GM19023 (cell line): ENCODE data around the gene VSX2.

Source experiments
- ATAC-seq: cut with Tn5 transposase; IDR thresholded peaks from one replicate; pipeline ENCODE4 v1.9.1; 2021; ENCODE audit warnings: mild to moderate bottlenecking, moderate library complexity; ENCODE audit not compliant: unreplicated experiment

The VSX2 gene

DNA sequence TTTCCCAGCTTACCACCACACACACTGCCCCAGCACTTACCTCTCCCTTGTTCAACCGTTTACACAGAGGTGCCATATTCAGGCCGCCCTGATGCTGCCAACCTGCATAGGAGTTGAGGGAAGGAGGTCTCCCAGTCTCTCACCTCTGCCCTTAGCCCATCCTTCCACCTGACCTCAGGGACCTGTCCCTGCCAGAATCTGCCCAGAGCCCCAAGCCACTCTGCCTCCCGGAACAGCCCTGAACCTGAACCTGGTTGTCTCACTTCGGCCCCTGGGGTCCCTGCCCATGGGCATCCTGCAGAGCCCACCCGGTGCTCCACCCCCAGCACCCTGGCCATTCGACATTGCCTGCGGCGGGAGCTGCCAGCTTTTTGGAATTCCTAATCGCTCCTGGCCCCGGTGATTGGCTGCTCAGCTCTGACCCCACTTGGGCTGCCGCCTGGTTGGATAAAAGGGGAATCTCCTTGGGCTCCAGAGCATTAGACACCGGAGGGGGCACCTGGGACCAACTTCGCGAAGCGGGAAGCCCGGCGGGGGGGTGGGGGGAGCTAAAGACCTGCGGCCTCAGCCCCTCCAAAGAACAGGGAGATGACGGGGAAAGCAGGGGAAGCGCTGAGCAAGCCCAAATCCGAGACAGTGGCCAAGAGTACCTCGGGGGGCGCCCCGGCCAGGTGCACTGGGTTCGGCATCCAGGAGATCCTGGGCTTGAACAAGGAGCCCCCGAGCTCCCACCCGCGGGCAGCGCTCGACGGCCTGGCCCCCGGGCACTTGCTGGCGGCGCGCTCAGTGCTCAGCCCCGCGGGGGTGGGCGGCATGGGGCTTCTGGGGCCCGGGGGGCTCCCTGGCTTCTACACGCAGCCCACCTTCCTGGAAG is at the start of gene VSX2:
Gene VSX2 (plus strand): TSS at position 476 of the 874 bp plus-strand sequence. CDS start 113 bp downstream, at position 589.
- no peak for ATAC-seq

DNA sequence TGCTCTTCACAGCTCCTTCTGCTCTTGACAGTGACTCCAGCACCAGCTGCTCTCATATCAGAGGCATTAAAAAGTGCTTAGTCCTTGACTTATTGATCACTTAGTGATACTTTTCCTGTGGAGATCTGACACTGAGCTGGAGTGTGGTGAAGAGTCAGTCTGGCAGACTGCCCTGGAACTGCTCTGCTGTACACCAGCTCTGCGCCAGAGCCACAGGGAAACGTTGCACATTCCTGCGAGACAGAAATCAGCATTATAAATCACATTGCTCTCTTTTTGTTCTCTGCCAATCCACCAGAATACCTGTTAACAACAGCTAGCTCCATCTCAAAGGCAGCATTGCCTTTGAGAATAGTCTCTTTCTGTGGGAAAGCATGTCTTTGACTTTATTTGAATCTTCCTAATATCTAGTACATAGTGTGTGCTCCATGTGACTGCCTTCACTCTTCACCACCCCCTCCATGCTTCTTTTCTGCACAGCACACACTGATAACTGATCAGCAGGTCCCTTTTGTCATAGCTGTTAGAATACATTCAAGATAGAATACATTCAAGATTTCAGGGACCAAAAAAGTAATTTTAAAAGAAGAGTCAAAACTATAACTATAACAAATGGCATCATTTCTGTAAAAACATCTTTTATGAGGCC is 48.2 kb upstream of the VSX2 start:
- ATAC-seq: no peak

DNA sequence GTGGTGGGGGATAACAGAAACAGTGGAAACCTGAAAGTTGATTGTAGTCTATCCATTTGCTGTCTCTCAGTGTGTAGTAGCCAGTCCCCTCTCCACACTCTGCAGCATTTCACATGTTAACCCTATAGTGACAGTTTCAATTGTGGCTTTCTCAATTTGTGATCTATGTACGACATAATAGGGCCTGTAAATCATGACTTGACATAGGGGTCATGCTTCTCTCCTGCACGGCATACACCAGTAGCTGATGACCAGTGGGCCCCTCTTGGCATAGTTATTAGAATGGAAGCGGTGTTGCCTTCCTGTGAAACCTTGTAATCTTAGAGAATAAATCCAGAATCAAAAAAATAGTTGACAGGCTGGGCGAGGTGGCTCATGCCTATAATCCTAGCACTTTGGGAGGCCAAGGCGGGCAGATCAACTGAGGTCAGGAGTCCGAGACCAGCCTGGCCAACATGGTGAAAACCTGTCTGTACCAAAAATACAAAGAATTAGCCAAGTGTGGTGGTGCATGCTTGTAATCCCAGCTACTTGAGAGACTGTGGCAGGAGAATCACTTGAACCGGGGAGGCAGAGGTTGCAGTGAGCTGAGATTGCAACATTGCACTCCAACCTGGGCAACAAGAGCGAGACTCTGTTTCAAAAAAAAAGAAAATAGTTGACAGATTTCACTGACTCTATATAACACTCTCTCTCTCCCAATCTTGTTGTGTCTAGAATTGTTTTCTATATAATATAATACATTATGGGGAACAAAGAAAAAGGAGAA is 44.6 kb upstream of the VSX2 start:
- no peak for ATAC-seq

DNA sequence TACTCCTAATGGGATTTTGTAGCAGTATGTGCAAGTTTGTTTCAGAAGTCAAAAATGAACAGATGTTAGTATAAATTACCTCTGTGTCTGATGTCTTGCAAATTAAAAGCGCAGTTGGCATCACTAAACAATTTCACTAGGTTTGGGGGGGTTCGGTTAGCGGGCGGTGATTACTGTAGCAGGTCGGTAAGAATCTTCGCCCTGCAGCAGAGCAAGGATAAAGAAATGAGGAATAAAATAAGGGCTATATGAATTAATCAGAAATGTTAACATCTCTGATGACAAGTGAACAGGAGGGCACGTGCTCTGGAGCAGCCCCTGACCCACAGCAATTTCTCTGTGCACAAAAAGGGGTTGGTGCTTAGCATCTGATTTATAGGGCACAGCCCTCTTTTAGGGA is 43.6 kb upstream of the VSX2 start:
- no peak for ATAC-seq

DNA sequence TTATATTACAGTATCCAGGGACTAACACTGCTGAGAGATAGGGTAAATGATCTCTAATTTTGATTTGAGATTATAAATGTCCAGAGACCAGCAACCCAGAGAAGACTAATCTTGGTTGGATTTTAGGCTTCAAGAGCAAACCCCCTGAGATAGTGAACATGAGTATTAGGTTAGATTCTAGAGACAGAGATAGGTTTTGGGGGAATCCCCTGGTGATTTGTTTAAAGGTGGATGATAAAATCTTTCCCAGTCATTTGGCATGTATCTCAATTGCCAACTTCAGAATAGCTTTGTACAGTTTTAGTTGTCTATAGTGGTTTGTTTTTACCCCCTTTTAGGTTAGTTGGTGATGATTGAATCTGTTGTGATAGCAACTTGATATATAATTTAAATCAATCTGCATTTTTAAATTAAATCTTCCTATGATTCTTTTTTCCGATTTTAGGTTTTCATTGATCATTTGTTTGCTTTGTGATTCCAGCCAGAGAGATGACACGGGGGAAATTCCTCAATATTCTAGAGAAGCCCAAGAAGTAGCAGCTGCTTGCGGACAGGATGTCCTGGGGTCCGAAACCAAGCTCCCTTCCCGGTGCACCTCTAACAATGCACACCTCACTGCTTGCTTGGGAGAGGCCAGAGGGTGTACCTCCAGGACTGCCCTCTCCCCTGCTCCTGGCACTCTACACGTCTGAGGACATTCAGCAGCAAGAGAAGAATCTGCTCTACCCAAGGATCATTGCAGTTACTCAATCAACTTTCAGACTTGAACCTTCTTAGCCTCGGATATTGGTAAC is 40.6 kb upstream of the VSX2 start:
- ATAC-seq: no peak

DNA sequence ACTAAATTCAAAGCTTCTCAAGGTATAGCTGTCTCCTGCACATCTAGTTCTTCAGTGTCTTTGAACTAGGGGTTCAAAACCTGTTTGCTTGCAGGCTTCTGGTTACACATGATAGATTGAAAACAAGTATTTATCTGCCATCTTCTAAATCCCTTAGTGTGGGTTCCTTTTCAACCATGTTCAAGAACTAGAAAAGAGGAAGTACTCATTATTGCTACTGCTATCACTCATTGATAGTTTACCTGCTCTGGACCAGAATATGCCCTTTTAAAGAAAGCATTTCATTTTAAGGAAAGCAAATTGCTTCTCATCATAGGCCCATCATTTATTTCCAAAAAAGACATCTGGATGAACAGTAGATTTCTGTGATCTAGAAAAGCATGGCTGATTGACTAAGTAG is 37.1 kb upstream of the VSX2 start:
- ATAC-seq: no peak

DNA sequence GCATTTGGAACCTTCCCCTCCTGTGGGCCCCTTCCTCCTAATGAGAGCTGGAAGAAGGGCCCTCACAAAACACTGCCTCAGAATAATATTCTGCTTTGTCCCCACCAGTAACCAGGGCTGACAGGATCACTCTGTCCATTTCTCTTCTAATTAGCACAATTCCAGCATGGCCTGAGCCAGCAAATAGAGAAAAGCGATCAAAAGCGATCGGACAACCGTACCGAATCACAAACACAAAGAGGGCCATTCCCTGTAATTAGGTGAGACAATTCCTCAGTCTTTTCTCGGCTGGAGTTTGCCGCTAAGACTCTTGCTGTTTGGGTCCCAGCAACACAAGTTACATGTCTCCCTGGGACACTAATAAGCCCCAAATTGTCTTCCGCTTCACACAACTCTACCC is 35.6 kb upstream of the VSX2 start:
- no peak for ATAC-seq

DNA sequence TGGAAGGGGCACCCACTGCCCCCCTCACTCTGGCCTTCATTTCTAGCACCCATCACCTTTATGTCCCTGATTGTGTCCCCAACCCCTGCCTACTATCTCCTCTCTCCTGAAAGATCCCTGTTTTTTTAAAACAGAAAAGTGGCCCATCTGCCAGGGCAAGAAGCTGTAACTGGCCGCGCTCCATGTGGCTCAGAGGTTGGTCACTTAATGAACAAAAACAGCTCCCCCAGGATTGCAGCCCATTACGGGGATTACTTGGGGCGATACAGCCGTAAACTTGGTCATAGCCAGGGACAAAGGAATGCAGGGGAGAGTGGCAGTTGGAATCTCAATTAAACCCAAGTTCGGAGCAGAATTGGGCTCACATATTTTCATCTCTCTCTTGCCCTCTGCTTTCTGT is 34.8 kb upstream of the VSX2 start:
- ATAC-seq: no peak

DNA sequence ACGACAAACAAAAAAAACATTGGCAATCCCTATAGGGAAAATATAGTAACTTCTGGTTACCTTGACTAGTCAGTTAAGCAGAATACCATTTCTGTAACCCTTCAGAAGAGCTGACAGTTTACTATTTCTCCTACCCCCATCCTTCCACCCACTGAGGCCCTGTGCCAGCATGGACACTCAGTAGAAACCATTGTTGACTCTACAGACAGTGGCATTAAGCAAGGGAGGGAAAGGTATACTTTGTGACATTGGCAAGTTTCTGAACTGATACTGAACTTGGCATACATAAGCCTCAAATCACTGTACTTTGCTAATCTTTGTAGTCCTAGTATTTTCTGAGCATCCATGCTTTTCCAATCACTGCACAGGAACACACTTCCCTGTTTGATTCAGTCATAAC is 33.4 kb upstream of the VSX2 start:
- no peak for ATAC-seq

DNA sequence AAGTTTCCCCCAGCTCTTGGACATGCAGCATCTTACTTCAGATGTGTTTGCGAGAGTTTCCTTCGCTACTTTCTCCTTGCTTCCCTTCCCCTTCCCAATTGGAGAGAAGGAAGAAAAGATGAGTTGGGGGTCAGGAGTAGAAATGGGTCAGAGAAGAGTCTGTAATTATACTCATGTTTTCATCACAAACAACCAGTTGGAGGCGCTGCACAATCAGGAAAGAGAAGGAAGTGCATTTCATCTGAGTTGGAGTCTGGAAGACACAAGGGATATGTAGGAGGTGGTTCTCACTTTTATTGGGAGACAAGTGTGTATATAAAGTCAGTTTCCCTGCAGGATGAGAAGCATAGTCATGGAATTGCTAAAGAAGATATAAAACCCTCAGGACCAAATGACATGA is 31.3 kb upstream of the VSX2 start:
- ATAC-seq: no peak

DNA sequence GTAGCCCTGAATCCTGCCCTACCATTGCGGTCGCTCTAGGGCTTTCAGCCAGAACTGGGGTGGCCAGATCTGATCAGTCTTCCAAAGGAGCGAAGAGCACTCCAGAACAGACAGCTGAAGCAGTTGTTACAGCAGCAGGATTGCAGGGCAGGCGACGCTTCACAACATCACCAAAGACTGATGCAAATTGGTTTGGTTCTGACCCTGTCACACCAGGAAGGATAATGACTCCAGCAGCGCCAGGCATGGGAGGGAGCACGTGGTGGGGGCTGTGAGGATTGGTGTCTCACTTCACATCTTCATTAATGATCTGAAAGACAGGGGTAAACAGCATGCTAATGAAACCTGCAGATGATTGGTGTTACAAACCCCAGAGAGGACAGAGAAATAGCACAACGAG is 30.6 kb upstream of the VSX2 start:
- no peak for ATAC-seq

DNA sequence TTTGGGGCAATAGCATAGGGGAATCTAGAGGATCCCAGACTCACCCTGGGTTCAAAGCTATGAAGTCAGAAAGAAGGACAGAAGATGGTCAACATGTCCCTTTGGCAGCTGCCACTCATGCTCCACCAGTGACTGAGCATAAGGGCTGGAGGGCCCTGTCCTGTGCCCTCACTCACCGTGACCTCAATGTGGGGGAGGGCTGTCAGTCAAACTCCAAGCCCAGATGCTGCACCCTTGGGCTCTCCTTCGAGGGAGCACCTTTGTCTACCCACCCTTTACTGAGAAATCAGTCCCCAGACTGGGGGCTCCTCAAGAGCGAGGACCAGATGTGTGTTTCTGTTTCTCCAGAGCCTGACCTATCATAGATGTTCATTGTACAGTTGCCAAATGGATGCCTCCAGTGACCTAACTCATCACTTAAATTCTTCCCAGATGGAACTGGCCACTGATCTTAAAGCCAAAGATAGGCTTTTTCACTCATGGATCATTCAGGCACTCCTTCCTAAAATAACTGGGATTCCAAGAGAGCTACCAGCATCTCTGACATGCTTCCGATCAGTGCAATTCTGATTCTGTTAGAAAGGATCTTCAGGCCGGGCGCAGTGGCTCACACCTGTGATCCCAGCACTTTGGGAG is 27.2 kb upstream of the VSX2 start:
- no peak for ATAC-seq

DNA sequence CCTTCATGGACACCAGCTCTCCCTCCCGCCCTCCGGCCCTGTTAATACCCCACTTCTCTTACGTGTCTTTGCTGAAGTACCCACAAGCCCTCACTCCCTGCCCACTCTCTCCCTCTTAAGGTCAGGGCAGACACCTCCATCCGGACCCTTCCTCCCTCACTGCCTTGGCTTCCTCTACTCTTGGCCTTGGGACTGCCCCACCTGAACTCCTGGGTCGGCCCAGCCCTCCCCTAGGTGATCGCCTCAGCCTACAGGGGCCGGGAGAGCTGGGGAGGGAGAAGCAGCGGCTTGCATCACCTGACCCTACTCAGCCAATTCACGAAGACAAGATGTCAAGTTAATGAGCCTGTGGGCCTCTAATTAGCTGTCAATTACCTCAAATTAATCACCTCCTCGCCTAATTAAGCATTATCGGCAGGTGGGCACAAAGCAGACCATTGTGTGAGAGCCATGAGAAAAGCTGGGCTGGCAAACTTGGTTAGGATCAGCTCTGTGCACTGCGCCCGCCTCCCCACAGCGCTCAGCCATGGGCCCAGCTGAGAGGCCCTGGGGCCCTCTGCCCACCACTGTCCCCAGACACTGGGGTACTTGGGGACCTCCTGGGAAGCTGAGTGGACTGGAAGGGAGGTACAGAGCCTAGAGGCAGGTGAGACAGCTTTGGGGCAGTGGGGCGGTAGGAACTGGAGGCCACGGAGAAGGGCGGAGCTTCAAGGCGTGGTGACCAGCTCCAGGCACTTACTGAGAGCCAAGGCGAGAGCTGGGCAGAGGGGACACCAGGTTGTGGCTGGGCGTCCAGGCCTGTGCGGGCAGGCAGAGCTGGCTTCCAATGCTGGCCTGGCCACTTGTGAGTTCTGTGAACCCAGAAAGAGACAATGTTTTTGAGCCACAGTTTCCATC is 25.1 kb upstream of the VSX2 start:
- no peak for ATAC-seq

DNA sequence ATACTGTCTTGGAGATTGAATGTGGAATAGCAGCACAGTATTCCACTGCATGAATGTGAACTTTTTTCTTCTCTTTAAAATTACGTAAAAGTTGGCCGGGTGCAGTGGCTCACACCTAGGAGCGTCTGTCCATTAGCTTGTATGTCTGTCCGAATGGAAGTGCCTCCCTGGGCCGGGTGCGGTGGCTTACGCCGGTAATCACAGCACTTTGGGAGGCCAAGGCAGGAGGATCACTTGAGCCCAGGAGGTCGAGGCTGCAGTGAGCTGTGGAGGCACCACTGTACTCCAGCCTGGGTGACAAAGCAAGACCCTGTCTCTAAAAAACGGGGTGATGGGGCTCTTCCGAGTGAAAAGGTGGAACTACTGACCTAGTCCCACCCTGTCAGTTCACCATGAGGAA is 22.6 kb upstream of the VSX2 start:
- no peak for ATAC-seq

DNA sequence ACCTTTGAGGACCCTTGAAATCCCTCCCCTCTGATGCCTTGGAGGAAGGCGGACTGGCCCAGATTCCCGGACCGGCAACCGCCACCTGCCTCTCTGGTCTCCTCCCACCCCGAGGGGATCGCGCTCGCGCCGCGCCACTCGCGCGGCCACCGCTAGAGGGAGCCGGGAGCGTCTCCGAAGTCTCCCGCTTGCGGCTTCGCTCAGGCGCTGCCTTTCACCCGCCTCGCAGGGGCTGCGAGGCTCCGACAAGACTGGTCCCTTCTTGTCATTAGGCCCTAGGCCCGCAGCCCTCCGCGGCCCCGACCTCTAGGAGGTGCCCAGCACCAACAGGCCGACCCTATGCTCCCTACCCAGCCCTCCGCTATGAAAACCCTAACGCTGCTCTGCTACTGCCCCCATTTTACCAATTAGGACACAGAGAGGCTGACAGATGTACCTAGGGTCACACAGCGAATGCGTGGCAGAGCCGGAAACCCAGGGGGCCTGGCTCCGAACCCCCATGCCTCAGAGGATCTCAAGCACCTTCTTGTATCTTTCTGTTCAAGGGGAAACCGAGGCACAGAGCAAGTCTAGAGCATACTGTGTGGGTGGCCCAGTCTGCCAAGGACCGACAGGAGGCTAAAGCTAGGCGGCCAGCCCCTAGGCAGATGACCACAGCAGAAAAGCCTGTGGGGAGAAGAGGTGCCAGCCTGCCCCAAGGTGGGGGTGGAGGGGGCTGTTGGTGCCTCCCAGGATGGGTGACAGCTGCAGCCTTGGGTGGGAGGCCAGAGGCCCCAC is 21.4 kb upstream of the VSX2 start:
- ATAC-seq: no peak

DNA sequence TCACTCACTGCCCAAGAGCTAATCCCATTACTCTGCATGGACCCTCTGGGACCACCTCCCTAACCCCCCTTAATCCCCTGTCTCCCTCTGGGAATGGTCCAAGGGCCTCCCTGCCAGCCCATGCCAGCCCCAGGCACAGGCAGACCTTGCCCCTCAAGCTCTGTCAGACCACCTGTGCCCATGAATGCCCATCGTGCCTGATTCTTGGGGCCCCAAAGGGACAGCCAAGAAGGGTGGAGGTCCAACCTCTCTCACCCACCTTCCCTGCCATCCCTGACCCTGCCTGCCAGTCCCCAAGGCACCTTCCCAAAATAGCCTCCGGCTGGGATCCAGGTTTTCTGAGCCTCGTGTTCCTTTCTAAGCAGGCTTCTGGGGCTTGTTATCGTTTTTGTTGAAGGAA is 20.8 kb upstream of the VSX2 start:
- no peak for ATAC-seq

DNA sequence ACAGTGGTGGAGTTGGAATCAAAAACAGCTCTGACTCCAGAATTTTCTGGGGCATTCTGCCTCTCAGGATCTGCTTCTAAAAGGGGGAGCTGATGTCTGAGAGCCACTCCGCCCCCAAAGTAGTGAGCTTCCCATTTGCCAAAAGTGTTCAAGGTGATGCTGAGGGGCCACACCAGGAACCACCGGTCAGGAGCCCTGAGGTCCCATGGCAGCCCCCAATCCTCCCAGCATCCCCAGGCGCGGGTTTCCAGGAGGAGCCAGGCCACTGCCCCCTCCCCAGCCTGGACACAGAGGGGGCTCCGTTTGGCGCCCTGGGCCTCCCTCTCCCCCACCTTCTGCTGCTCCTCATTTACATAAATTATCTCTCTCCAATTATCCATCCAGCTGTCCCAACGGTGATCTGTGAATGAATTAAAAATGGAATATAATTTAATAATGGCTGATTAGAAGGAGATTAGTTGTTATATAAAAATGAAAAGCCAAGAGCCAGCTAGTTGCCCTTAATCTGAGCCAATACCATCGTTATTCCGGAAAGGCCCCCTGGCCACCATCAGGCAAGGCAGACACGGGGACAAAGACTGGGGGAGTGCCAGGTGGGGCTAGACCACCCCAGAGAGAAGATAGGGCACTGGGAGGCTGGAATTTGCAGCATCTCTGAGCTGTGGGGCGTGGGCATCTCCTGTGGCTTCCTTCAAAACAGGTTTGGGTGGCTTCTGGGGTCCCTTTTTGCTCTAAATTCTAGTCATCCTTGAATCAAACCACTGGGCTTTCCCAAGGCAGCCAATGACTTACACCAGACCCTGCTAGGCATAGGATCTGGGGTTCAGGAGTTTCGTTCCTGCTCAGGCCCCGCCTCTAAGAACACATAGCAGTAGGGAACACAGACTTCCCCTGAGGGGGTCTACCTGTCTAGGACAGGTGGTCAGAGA is 19.7 kb upstream of the VSX2 start:
- ATAC-seq: no peak

DNA sequence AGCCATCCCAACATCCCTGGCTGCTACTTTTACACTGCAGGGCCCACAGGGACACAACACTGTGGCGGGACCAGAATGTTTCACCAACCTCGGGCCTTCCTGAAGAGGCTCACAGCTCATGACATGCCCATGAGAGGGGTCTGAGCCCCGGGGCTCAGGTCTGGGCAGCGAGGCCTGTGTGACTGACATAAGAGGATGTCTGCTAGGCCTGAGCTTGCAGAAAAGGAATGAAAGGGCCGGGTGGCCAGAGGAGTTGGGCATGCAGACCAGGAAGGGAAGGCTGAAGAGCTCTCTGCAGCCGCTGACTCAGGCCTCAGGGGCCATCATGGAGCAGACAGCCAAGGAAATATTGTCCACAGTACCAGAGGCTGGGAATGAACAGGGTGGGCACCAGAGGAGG is 18.3 kb upstream of the VSX2 start:
- no peak for ATAC-seq
